Measurements from ENCODE around the gene ITGAD.

ITGAD gene

DNA sequence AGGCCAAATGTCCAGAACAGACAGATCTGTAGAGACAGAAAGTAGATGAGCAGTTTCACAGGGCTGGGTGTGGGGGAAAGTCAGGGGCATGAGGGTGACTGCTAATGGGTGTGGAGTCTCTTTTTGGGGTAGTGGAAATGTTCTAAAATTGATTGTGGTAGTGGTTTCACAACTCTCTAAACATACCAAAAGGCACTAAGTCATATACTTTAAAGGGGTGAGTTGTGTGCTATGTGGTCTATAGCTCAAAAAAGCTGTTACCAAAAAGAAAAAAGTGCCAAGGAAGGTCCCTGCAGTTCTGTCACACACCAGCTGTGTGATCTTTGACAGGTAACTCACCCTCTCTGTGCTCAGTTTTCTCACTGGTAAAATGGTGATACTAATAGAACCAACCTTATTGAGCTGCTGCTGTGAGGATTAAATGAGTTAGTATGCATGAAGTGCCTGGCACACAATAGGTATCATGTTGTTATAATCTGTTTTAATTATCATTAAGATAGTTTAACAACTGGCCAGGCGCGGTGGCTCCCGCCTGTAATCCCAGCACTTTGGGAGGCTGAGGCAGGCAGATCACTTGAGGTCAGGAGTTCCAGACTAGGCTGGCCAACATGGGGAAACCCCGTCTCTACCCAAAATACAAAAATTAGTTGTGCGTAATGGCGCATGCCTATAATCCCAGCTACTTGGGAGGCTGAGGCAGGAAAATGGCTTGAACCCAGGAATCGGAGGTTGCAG is 27.8 kb upstream of the ITGAD start:
- peak; percentile 21 for DNase-seq

DNA sequence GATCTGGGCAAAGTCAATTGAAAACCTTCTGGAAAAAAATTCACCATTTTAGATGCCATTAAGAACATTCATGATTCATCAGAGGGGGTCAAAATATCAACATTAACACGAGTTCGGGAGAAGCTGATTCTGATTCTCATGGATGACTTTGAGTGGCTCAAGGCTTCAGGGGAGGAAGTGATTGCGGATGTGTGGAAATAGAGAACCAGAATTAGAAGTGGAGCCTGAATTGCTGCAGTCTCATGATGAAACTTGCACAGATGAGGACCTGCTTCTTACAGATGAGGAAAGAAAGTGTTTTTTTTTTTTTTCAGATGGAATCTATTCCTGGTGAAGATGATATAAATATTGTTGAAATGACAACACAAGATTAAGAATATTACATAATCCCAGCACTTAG is 25.3 kb upstream of the ITGAD start:
- DNase-seq = no peak

DNA sequence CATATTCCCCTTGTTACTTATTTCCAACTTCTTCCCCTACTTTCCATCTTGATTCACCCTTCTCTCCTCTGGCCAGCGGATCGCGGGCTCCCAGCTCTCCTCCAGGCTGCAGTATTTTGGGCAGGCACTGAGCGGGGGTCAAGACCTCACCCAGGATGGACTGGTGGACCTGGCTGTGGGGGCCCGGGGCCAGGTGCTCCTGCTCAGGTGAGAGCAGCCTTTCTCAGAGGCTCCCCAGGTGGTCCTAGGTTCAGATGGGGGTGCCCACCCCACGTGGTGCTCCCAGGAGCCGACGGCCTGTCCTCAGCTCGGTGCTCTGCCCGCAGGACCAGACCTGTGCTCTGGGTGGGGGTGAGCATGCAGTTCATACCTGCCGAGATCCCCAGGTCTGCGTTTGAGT is 22.1 kb upstream of the ITGAD start:
- DNase-seq = no peak

DNA sequence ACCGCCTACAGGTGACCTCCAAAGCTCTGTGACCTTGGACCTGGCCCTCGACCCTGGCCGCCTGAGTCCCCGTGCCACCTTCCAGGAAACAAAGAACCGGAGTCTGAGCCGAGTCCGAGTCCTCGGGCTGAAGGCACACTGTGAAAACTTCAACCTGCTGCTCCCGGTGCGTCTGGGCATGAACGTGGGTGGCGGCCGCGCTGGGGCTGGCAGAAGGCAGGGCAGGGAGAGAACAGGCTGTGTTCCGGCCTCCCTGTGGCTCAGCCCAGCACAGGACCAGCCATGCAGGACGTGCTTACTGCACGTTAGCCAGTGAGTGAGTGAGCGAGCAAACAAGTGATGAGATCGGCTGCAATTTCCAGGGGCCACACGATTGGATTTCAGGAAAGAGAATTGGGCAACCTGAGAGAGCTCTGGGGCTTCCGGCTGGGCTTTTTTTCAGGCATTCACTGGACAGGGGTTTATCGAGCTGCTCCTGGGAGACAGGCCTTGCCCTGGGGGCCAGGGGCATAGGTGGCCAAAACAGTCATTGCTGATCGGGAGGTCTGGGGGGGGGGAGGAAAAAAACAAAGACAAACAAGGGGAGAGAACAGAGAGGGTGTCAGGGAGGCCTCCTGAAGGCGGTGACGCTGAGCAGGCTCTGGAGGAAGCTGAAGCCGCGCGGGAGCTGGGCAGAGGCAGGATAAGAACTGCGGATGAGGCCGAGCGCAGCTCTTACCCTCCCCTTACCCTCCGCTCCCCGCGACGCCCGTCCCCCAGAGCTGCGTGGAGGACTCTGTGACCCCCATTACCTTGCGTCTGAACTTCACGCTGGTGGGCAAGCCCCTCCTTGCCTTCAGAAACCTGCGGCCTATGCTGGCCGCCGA is 21.3 kb upstream of the ITGAD start:
- DNase-seq = no peak

DNA sequence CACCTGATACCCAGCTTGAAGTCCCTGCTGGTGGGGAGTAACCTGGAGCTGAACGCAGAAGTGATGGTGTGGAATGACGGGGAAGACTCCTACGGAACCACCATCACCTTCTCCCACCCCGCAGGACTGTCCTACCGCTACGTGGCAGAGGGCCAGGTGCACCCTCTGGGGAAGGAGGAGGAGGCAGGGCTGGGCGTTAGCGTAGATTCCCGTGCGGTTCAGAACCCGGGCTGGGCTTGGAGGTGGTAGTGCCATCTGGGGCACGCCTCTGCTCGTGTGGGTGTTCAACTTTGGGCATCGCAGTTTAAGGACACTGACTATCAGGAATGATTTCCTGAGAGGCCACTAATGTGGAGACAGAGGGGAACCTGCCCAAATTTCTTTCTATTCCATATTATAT is 19.9 kb upstream of the ITGAD start:
- DNase-seq = no peak

DNA sequence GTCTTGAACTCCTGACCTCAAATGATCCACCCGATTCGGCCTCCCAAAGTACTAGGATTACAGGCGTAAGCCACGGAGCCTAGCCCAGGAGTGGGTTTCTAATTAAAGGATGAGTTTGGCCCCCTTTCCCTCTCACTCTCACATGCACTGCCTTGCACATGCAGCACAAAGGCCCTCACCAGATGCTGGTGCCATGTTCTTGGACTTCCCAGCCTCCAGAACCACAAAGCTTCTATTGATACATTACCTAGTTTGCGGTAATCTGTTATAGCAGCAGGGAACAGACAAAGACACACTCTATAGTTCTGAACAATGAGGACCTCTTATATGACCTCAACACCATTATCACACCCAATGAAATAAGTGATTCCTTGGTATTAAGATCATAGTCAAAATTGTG is 17.9 kb upstream of the ITGAD start:
- DNase-seq = no peak

DNA sequence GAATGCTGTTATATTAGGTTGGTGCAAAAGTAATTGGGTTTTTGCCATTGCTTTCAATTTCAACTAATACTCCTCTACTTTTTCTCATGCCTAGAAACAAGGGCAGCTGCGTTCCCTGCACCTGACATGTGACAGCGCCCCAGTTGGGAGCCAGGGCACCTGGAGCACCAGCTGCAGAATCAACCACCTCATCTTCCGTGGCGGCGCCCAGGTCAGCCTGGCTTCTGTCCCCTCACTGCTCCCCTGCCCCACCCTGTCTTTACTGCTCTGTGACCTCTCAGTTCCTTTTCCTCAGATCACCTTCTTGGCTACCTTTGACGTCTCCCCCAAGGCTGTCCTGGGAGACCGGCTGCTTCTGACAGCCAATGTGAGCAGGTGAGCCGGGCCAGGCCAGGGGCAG is 16.4 kb upstream of the ITGAD start:
- no peak for DNase-seq

DNA sequence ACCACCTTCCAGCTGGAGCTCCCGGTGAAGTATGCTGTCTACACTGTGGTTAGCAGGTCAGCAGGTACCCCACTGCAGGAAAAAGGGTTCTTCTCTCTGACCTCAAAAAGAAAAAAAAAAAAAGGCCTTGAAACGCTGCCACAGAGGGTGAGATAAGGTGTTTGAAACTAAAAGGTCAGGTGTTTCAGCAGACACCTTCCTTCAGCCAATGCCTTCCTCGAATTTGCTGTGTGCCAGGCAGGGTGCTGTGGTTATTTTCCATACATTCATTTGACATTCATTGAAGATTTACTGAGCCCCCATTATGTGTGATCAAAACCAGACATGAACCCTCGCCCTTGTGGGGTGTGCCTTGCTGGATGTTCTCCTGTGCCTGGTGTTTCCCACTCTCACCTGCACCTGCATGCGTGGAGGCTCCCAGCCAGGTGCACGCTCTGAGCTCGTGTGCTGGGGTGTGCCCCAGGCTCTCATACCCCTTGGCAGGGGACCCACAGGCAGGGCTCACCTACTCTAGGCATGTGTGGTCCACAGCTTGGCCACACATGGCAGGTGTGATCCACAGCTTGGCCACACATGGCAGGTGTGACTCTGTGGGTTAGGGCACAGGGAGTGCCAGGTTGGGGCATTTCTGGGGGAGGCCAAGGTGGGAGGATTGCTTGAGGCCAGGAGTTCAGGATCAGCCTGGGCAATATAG is 15.8 kb upstream of the ITGAD start:
- DNase-seq = peak; percentile 18

DNA sequence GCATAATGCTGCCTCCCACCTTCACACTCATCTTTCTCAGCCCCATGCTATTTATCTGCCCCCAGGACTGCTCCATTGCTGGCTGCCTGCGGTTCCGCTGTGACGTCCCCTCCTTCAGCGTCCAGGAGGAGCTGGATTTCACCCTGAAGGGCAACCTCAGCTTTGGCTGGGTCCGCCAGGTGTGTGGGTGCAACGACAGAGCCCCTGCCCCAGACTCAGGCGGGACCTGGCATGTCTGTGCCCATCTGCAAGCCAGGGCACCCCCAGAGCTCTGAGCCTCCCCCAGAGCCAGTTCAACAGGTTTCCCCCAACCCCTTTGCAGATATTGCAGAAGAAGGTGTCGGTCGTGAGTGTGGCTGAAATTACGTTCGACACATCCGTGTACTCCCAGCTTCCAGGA is 12.9 kb upstream of the ITGAD start:
- no peak for DNase-seq

DNA sequence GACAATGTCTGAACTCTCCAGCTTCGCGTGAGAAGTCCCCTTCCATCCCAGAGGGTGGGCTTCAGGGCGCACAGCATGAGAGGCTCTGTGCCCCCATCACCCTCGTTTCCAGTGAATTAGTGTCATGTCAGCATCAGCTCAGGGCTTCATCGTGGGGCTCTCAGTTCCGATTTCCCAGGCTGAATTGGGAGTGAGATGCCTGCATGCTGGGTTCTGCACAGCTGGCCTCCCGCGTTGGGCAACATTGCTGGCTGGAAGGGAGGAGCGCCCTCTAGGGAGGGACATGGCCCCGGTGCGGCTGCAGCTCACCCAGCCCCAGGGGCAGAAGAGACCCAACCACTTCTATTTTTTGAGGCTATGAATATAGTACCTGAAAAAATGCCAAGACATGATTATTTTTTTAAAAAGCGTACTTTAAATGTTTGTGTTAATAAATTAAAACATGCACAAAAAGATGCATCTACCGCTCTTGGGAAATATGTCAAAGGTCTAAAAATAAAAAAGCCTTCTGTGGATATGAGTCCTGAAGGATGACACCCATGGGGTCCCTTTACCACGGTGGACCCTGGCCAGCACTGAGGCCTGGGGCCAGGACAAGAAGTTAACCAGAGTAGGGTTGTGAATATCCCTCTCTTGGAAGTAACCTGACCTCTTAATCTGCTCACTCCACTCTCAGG is 10.5 kb upstream of the ITGAD start:
- peak; percentile 68 for DNase-seq

DNA sequence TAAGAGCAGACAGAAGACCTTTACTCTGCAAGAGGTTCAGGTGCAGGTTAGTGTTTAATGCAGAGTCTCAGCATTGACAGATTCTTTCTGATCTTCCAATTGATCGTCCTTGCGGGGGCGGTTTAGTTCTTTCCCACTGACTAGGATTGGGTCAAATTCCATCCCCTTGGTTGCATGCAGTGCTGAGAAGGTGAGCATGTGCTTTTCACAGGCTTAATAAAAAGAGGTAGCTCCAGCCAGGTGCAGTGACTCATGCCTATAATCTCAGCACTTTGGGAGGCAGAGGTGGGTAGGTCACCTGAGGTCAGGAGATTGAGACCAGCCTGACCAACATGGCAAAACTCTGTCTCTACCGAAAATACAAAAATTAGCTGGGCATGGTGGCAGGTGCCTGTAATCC is 7.5 kb upstream of the ITGAD start:
- no peak for DNase-seq

DNA sequence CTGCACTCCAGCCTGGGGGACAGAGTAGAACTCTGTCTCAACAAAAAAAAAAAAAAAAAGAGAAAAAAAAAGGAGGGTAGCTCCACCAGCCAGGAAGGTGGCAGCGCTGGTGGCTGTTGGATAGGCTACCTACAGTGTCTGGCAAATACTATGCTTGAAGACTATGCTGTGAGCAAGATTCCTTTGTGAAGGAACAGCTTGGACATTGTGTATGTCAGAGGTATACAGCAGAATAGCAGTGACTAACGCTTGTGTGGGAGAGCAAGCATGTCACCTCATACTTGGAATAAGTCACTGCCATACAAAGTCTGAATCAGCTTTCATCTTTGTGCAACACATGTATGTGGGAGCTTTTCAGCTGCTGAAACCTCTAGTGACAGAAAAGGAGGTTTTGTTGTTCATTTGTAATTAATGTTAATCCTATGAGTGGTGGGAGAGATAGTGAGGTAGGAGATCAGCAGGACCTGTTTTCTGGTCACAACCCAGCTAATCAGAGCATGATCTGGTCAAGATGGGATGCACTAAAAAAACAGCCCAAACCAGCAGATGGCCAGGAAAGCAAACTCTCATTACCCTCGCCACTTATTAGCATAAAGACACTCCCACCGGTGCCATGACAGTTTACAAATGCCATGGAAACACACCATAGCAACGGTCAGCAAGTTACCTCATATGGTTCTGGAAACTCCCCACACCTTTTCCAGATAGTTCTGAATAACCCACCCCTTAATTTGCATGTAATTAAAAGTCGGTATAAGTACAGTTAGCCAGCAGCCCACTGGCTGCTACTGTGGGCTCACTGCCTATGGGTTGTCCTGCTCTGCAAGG is 6.8 kb upstream of the ITGAD start:
- no peak for DNase-seq

DNA sequence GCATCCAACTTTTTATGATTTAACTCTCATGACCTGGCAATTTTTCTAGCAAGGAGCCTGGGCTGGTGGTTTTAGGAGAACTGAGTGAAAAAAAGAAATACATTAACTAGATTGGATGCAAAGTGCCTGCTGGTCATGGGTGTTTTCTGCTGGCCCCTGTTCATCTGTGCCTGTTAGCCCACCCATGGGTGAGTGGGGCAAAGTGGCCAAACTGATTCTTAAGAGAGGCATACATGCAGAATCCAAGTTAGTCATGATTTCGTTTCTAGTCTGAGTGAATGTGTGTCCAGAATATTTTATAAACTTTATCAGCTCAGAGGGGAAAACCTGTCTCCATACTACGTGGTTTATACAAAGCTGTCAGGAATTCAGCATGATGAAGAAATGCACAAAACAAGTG is 4.6 kb upstream of the ITGAD start:
- no peak for DNase-seq

DNA sequence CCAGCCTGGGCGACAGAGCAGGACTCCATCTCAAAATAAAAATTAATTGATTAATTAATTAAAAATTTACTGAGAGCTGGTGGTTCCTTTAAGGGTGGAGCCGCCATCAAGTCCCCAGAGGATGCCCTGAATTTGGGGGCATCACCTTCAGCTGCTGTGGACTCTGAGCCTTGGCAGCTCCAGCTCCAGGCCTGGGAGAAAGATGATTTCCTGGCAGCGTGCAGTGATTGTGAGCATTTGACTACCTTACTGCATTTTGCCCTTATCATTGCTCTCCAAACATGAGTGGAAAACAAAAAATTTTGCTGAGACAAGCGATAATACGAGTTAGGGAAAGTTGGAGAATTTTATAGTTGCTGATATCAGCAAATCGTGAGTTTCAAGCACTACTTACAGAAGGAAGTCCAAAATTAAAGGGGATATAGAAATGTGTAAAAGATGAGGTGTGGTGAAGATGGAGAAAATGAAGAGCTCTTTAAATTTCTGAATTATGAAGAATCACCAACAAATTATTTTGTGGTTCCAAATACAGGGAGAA is 2.6 kb upstream of the ITGAD start:
- no peak for DNase-seq

DNA sequence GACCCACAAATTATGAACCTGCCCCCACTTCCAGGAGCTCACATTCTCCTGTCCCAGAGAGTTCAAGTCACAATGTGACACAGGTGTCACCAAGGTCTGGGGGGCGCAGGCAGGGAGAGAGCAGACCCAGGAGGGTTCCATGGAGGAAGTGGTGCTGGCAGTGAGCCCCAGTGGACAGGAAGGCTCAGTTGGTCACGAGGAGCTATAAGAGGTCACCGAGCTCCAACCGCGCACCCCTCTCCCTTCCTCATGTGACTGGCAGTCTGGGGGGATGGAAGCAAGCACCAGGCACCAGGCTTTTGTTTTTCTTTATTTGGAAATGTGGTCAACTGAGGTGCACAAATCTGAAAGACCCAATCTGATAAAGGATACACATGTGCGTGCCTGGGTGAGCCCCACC is 2.5 kb downstream of the ITGAD start:
- DNase-seq = no peak

DNA sequence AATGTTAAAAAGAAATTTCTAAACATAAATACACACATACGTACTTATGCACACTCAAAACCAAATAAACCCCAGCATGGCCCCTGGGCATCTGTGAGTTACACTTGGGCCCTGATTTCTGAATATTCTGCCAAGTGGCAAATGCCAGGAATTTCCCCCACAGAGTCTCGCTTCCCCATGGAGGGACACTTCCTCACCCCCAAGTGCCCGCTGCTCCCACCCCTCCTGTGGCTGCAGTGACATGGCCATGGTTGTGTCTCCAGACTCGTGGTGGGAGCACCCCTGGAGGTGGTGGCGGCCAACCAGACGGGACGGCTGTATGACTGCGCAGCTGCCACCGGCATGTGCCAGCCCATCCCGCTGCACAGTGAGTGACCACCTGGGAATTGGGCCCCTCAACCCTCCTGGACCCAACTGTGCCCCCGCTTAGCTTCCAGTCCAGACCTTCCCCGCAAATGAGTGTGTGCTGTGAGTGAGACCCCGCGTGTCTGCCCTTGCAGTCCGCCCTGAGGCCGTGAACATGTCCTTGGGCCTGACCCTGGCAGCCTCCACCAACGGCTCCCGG is 4.0 kb downstream of the ITGAD start:
- DNase-seq = no peak

DNA sequence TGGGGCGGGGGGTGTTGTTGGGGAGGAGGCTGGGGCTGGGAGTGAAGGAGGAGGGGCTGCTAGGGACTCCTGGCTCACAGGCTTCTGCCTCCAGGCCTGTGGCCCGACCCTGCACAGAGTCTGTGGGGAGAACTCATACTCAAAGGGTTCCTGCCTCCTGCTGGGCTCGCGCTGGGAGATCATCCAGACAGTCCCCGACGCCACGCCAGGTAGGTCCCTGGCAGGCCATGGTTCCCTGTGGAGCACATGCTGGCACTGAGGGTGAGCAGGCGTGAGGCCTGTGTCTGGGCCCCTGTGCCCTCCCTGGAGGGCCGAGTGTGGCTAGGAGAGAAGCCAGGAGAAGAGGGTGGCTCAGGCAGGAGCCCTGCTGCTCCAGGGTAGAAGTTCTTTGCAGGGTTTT is 4.6 kb downstream of the ITGAD start:
- DNase-seq = no peak

DNA sequence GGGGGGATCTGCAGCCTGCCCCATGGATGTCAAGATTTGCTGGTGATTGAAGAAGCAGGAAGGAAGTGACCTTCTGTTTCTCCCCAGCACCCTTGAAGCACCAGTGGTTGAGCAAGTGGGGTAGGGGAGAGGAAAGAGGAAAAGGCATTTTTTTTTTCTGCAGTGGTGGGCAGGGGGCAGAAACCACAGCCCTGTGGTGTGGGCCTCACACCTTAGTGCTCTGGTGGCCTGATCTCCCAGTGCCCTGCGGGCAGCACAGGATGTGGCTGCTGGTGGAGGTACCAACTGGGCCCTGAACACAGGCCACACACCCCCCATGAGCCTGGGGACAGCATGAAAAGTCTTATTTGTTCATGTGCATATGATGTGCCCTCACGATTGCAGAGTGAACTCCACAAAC is 7.1 kb downstream of the ITGAD start:
- DNase-seq = peak; percentile 41

DNA sequence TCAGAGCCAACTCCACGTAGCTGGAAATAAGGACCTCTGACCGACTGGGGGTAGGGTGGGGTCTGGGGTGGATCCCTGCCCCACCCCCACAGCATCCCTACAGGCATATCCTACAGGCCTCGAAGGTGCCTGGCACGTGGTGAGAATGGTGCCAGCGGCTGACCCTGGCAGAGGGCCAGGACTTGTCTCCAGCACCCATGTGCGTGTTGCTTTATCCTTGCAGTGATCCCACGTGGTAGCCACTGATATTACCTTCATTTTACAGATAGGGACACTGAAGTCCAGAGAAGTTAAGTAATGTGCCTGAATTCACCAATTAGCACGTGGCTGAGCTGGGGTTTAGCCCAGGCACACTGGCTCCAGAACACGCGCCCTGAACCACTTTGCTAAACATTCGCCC is 8.3 kb downstream of the ITGAD start:
- DNase-seq = no peak

DNA sequence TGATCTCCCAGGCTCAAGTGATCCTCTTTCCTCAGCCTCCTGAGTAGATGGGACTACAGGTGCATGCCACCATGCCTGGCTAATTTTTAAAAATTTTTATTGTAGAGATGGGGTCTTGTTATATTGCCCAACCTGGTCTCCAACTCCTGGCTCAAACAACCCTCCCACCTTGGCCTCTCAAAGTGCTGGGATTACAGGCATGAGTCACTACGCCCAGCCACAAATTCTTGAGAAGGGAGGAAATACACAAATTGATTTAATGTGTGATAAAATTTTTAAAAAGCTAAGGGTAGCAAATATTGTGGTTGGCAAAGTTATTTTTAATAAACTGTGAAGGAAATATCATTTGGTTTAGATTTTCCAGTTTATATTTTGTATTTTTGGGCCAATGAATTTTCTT is 9.6 kb downstream of the ITGAD start:
- DNase-seq = no peak

DNA sequence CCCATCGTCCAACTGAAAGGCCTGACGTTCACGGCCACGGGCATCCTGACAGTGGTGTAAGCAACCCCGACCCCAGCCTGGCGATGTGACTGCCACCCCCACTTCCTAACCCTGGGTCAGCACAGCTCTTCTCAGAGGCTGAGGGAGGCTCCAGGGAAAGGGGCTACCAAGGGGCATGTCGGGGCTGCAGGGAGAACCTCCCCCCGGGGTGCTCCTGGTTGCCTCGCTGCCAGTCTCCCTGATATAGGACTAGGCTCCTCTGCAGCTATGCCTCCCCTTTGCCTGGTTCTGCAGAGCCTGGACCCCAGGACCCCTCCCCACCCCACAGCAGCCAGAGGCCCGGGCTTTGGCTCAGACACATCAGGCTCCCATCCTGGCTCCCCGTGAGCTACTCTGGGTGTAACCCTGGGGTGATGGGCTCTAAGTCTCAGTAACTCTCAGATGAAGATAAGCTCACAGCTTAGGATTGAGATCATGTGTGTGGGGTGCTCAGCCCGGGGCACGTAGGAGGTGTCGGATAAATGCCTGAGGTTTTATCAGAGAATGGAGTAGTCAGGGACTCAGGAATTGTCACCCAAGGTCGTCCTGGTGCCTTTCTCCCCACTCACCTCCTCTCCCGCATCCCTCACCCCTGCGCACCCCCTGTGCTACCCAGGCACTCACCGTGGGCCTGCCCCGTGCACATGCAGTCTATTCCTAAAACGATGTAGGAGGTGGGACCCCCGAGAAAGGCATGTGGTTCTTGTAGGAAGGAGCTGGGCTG is 10.6 kb downstream of the ITGAD start:
- DNase-seq = no peak

All from activated gamma-delta T cell treated with Interleukin-2 at 50 U/mL for 16 hours (primary cell).